Upper lobe of right lung (tissue), 1 donor: ENCODE results near the gene CTDSPL. TPM values are rescaled to one million over a fixed set of nuclear protein-coding genes. Genes with fewer than 3 reads are reported as not detected.

Source experiments
- ATAC-seq: fragments of 200-7000 bp; cut with Tn5 transposase; one replicate; pipeline ENCODE4 v1.9.1; 2020; ENCODE audit warnings: mild to moderate bottlenecking, moderate library complexity
- DNase-seq: peaks from one replicate; pipeline ENCODE4 v3.0.0-alpha.2; 2020
- H3K27ac ChIP-seq: fragments of 200-600 bp; one replicate; pipeline ENCODE4 v1.8.0; 2022
- H3K27me3 ChIP-seq: fragments of 200-600 bp; one replicate; pipeline ENCODE4 v1.8.0; 2022; ENCODE audit warnings: mild to moderate bottlenecking
- H3K36me3 ChIP-seq: fragments of 200-600 bp; one replicate; pipeline ENCODE4 v1.8.0; 2022
- H3K4me1 ChIP-seq: fragments of 200-600 bp; one replicate; pipeline ENCODE4 v1.8.0; 2022
- H3K4me3 ChIP-seq: fragments of 200-600 bp; one replicate; pipeline ENCODE4 v1.8.0; 2022; ENCODE audit warnings: mild to moderate bottlenecking
- H3K9me3 ChIP-seq: fragments of 200-600 bp; one replicate; pipeline ENCODE4 v1.8.0; 2022
- intact Hi-C: fragments of 100-400 bp; cut with DNase I; formaldehyde crosslinking; loops from one replicate; pipeline ENCODE4 v1.11.0; 2022
- total RNA-seq: library from RNA; stranded (reverse); fragmentation: NEBNext Ultra II Directional; extraction: Animal tissue kit (Norgen Biotek cat#: 25700); gene quantifications from one replicate; pipeline ENCODE4 v1.2.1, GENCODE V29; 2021
- TF ChIP-seq, protein P1 (sequence below): fragments of 200-600 bp; IDR thresholded peaks from one replicate; pipeline ENCODE4 v1.8.0; 2022; ENCODE audit warnings: antibody characterized with exemption
- donor health status: DM: no; HTN: yes; CAD: no; lungs with severe emphysema.

Gene CTDSPL
- total RNA-seq, 1 donor from 2014 or later = 78.6 TPM

DNA sequence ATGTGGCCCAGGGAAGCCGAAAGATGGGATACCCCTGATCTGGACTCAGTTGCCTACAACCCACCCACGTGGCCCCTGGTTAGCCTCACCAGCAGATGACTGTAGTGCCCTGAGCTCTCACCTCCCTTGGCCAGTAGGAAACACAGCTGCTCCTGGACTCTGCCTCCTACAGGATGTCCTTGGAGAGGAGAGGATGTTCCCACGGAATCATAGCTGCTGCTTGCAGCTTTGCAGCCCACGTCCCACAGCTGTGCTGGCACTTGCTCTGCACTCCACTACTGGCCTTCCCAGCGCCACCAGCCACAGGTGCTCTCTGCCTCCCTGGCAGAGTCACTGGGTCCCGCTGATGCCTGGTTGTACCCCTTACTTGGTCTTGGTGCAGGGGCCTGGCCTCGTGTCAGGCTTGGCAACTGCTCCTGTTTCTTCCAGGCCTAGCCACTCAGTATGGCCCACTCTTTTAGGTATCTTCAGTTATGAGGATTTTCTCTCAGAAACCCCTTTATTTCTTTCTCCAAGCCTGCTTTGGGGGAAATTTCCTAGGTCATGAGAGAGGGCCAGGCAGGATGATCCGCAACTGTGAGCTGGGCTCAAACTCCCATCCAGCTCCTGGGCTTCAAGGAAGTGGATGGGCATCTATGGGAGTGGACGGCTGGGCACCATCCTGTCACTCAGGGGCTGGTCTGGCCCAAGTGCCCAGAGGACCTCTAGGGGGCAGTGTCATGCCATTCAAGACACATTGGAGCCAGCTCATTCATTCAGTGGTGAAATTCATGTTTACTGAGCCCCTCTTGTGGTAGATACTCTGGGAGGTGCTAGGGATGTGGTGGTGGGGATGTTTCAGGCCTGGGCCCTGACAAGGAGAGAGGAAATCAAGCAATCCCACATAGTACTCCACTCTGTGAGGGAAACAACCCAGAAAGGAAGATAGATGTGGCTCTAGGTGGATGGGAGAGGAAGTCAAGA is 112.7 kb downstream of the CTDSPL start:
- DNase-seq (peak; percentile 79), ATAC-seq (peak; percentile 95)
- H3K36me3 ChIP-seq = peaks cover 21% of the 10 kb centered on the region
- TF ChIP-seq, protein P1, sequence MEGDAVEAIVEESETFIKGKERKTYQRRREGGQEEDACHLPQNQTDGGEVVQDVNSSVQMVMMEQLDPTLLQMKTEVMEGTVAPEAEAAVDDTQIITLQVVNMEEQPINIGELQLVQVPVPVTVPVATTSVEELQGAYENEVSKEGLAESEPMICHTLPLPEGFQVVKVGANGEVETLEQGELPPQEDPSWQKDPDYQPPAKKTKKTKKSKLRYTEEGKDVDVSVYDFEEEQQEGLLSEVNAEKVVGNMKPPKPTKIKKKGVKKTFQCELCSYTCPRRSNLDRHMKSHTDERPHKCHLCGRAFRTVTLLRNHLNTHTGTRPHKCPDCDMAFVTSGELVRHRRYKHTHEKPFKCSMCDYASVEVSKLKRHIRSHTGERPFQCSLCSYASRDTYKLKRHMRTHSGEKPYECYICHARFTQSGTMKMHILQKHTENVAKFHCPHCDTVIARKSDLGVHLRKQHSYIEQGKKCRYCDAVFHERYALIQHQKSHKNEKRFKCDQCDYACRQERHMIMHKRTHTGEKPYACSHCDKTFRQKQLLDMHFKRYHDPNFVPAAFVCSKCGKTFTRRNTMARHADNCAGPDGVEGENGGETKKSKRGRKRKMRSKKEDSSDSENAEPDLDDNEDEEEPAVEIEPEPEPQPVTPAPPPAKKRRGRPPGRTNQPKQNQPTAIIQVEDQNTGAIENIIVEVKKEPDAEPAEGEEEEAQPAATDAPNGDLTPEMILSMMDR = peak; percentile 85
- H3K27ac ChIP-seq = peak overlapping the region; percentile 11
- no peaks in the 10 kb centered on the region for H3K9me3 ChIP-seq
- H3K4me1 ChIP-seq = peaks cover 8% of the 10 kb centered on the region
- no peak overlapping the region for H3K4me3 ChIP-seq
- intact Hi-C loops = no loop called here
- H3K27me3 ChIP-seq = no peaks in the 10 kb centered on the region

- DNase-seq (no peak), ATAC-seq (peak; percentile 76)
- Histone ChIP-seq H3K4me3 (no peak overlapping the region), H3K9me3 (no peaks in the 10 kb centered on the region), H3K27ac (no peak overlapping the region), H3K27me3 (no peaks in the 10 kb centered on the region), H3K36me3 (peaks cover 50% of the 10 kb centered on the region), H3K4me1 (peaks cover 5% of the 10 kb centered on the region)
- TF ChIP-seq, protein P1 = no peak
- intact Hi-C loops = no loop called here
Measured at GRCh38 chr3:37979541-37980461, 118.1 kb downstream of the CTDSPL start.

GRCh38 chr3:37980462-37981347 is 119.0 kb downstream of the CTDSPL start:
- TF ChIP-seq, protein P1 = no peak
- ATAC-seq (no peak), DNase-seq (no peak)
- intact Hi-C loops = no loop called here
- Histone ChIP-seq H3K27me3 (no peaks in the 10 kb centered on the region), H3K9me3 (no peaks in the 10 kb centered on the region), H3K4me1 (peaks cover 8% of the 10 kb centered on the region), H3K4me3 (no peak overlapping the region), H3K36me3 (peaks cover 47% of the 10 kb centered on the region), H3K27ac (no peak overlapping the region)

DNA sequence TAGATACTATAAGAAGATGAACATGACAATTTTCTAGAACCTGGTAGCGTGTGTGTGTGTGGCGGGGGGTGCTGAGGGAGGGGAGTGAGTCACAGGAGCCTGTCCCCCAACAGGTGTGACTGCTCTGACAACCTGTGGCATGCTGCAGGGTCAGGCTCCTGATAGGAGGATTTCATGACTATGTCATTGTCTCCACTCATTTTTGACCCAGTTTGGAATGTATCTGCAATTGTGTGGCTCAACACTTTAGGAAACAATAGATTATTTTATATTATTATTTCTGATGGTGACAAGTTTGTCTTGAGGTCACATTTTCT is 119.6 kb downstream of the CTDSPL start:
- Histone ChIP-seq H3K36me3 (peaks cover 41% of the 10 kb centered on the region), H3K4me3 (no peak overlapping the region), H3K27ac (no peak overlapping the region), H3K4me1 (peaks cover 14% of the 10 kb centered on the region), H3K9me3 (no peaks in the 10 kb centered on the region), H3K27me3 (no peaks in the 10 kb centered on the region)
- DNase-seq = no peak
- TF ChIP-seq, protein P1 = no peak
- intact Hi-C loops = no loop called here
- no peak for ATAC-seq

GRCh38 chr3:37982331-37982730 is 120.7 kb downstream of the CTDSPL start:
- ATAC-seq (no peak), DNase-seq (no peak)
- Histone ChIP-seq H3K4me3 (no peak overlapping the region), H3K27me3 (no peaks in the 10 kb centered on the region), H3K4me1 (peaks cover 15% of the 10 kb centered on the region), H3K27ac (no peak overlapping the region), H3K36me3 (peaks cover 31% of the 10 kb centered on the region), H3K9me3 (no peaks in the 10 kb centered on the region)
- intact Hi-C loops = no loop called here
- TF ChIP-seq, protein P1 = no peak
